Hematopoietic multipotent progenitor cell (in vitro differentiated cells): Measurements from ENCODE around the gene ACVR2A. TPM values are rescaled to one million over a fixed set of nuclear protein-coding genes. Genes with fewer than 3 reads are reported as not detected.

Experiments used
- DNase-seq, 3 donors: peaks; one replicate each; pipeline ENCODE4 v3.0.0-alpha.2; 2011 to 2015; ENCODE audit warnings: low read depth in 2 of 3, low spot score in 2 of 3
- total RNA-seq: library from RNA; depleted of rRNA; stranded (reverse); fragments of >200 nt; gene quantifications from one replicate; pipeline ENCODE4 v1.2.3, GENCODE V29; 2012

The ACVR2A gene
- total RNA-seq, 1 donor = 1.9 TPM

DNA sequence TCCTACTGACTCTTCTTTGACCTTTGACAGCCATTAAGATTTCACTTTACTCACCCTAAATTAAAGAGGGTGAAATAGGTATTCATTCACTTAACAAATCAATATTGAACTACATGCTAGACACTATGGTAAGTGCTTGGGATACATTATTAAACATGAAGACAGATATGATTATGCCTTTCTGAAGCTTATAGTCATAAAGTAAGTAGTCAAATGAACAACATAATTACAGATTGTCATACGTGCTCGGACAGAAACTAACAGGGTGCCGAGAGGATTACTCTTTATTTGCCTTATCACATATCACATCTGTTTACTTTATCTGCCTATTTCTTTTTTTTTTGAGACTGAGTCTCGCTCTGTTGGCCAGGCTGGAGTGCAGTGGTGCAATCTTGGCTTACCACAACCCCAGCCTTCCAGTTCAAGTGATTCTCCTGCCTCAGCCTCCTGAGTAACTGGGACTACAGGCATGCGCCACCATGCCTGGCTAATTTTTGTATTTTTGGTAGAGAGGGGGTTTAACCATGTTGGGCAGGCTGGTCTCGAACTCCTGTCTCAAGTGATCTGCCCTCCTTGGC, 9.8 kb downstream of the ACVR2A start:
- DNase-seq = no peak

GRCh38 chr2:147855316-147855715, 10.5 kb downstream of the ACVR2A start:
- DNase-seq = no peak

GRCh38 chr2:147855977-147856376, 11.1 kb downstream of the ACVR2A start:
- no peak for DNase-seq

DNA sequence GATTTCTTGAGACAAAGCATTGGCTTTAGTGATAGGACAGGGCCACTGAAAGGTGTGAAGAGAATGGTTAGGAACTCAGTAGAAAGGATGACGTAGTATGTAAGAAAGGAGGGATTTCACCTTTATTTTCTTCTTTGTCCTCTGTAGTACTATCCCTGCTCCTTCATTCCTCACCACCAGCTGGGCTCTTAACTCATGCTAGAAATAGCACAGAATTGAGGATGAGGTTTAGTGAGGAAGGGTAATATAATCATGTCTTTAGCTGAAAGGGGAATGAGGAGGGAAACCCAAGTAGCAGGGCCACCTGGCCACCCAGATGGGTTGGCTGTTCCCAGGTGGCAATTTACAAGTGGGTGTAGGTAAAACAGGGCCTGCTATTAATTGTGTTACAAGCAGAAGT, 15.2 kb downstream of the ACVR2A start:
- no peak for DNase-seq

DNA sequence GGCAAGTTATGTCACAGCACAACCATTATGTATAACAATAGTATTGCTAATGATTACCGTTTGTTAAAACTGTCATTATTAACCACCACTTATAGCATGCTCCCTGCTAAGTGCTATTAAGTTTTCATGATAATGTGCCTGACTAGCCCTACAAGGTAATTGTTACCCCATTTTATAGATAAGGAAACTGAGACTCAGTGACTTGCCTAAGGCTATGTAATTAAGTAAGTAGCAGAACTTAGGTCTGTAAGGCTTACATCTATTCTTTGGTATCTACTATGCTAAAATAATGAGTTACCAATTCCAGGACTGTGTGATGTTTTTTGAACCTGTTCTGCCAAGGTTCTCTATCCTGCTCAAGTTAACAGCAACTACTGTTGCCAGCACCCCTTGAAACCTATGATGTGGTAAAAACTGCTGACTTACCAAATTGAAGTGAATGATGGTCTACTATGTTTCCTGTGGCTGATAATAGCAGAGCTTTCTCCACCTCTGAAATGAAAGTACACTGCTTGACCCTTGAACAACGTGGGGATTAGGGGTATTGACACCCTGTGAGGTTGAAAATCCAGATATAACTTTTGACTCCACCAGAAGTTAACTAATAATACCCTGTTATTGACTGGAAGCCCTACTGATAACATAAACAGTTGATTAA, 18.2 kb downstream of the ACVR2A start:
- DNase-seq = no peak

DNA sequence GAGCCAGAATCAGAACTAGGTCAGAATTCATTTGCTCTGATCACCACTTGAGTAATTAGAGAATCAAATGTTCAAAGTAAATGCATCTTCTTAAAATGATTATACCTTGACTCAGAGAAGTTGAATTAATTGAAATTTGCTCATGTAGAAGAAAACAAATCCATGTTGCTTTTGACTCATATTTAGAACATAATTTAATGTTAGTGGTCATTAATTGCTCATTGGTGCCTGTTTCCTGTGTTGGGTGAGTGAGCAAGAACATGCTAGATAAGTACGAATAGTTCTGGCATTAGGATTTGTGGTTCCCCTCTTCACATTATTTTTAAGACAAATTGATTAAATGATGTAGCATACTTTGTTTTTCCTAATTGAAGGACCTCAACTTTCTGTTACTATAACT, 19.0 kb downstream of the ACVR2A start:
- DNase-seq = no peak

- DNase-seq = no peak
Observed at GRCh38 chr2:147865560-147865959, 20.7 kb downstream of the ACVR2A start.

GRCh38 chr2:147867050-147867449, 22.2 kb downstream of the ACVR2A start:
- DNase-seq = peak in 1 of 3 donors; percentile 40

DNA sequence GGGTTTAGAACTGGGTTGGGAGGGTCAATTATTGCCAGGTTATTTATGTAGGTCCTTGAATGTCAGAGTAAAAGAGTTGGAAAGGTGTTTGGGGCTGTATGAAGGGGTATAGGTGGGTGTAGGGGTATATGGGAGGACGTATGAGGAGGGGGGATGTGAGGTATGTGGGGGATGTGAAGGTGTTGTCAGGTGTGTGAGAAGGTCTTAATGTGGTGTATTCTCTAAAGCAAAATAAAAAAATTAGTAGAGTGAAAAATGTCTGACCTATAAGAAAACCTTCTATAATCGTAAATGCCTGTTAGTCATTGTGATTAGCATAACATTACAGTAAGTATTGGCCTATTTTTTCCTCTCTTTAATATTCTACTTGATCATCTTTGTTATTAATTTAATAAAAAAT, 25.1 kb downstream of the ACVR2A start:
- DNase-seq = no peak

- no peak for DNase-seq
Observed at GRCh38 chr2:147872967-147873366, 28.1 kb downstream of the ACVR2A start.

GRCh38 chr2:147873859-147874483, 29.1 kb downstream of the ACVR2A start:
- DNase-seq = no peak

- DNase-seq = no peak
Observed at GRCh38 chr2:147879846-147880245, 35.0 kb downstream of the ACVR2A start.

GRCh38 chr2:147882631-147883030, 37.8 kb downstream of the ACVR2A start:
- DNase-seq = no peak

DNA sequence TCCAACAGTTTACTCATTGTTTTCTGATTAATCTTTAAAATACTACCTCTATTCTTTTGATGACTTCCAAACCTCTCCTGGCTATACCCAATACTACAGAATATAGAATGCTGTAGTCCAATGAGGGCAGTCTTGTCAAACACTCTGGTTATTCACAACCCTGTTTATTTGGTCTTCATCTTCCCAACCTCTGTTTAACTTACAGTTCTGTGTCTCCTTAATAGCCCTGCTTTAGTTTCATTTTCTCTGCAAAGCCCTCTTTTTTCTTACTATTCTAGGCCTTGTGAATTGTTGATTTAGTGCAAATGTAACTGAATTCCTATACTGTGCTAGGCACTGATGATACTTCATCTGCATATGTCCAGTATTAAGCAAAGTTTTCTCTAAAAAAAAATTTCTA, 40.0 kb downstream of the ACVR2A start:
- peak in 1 of 3 donors; percentile 7 for DNase-seq

- no peak for DNase-seq
Observed at GRCh38 chr2:147886136-147886535, 41.3 kb downstream of the ACVR2A start.

GRCh38 chr2:147888680-147889079, 43.9 kb downstream of the ACVR2A start:
- no peak for DNase-seq

- no peak for DNase-seq
Observed at GRCh38 chr2:147904051-147904450, 59.2 kb downstream of the ACVR2A start.

DNA sequence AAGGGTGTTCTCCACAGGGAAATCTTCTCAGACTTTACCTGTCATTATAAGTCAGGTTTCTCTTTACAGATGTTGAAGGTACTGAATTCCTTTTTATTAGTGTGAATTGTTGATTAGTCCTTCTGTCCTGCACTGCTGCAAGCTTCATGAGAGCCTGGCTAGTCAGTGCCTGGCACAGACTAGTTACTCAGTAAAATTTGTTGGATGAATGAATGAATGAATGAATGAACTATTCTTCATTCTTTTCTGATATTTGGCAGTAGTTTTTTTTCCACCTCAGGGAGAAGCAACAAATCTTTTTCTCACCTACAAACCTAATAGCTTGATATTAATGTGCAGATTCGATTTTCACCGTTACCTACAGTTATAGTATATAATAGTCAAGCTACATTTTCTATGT, 64.3 kb downstream of the ACVR2A start:
- DNase-seq = no peak

- peak; percentile 26 to 78 (median 54) for DNase-seq
Observed at GRCh38 chr2:147910990-147911473, 66.2 kb downstream of the ACVR2A start.

DNA sequence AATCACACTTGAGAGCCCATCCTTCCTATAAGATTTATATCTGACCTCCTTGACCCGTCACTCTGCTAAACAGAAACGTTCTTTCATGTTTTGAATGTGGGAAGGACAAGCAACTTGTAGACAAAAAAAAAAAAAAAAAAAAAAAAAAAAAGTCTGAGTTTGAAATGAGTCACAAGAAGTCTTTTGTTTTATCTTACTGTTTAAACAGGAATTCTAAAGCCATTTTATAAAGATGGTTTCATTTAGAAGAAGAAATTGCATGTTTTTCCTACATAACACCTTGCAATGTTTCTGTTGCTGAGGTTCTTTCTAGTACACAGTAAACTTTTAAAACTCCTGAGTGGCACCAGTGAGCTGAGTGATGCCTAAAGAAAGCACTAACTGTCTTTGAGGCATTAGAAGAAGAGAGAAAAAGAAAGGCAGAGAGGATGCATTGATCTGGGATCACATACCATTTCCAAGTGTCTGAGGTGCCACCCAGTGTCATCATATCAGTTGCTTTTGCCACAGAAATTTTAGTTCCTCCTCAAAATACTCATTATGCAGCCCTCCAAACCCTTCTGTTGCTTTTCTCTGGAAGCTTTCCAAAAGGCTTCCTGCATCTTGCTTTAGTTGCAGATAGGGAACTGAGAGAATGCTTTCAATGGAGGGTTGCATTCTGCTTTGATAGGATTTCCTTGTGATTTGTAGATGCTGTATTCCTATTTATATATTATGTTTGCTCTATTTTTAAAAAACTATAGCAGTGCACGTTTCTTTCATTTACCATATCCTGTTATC, 69.1 kb downstream of the ACVR2A start:
- DNase-seq = peak in 2 of 3 donors; percentile 15 to 57

GRCh38 chr2:147916067-147916466, 71.2 kb downstream of the ACVR2A start:
- no peak for DNase-seq
